H9 (cell line): ENCODE data around the gene CC2D1A. TPM values are rescaled to one million over a fixed set of nuclear protein-coding genes. Genes with fewer than 3 reads are reported as not detected.

Experiments used
- DNase-seq: peaks from one replicate; pipeline ENCODE4 v3.0.0-alpha.2; 2017
- H2AFZ ChIP-seq: one replicate; pipeline ENCODE4 v1.6.1; 2013; ENCODE audit warnings: mild to moderate bottlenecking, low read length, control low read depth, moderate library complexity
- H2AK5ac ChIP-seq: 2 replicates; pipeline ENCODE4 v1.6.1; 2013; ENCODE audit warnings: low read length, control low read depth, mixed read lengths; ENCODE audit not compliant: insufficient read length
- H2BK120ac ChIP-seq: one replicate; pipeline ENCODE4 v1.6.1; 2013; ENCODE audit warnings: low read depth, mild to moderate bottlenecking, low read length, control low read depth, inconsistent platforms; ENCODE audit not compliant: poor library complexity, severe bottlenecking
- H2BK12ac ChIP-seq: 2 replicates; pipeline ENCODE4 v1.6.1; 2013; ENCODE audit warnings: low read length, control low read depth, mixed read lengths, low read depth; ENCODE audit not compliant: insufficient read length
- H2BK15ac ChIP-seq: 2 replicates; pipeline ENCODE4 v1.6.1; 2013; ENCODE audit warnings: low read depth, low read length, control low read depth
- H2BK20ac ChIP-seq: one replicate; pipeline ENCODE4 v1.6.1; 2013; ENCODE audit warnings: low read depth, mild to moderate bottlenecking, low read length, control low read depth, inconsistent platforms; ENCODE audit not compliant: poor library complexity, severe bottlenecking
- H2BK5ac ChIP-seq: 2 replicates; pipeline ENCODE4 v1.6.1; 2013; ENCODE audit warnings: low read length, control low read depth, mixed read lengths; ENCODE audit not compliant: insufficient read length
- H3K14ac ChIP-seq: 2 replicates; pipeline ENCODE4 v1.6.1; 2013; ENCODE audit warnings: low read length, control low read depth; ENCODE audit not compliant: insufficient read depth
- H3K18ac ChIP-seq: 2 replicates; pipeline ENCODE4 v1.6.1; 2013; ENCODE audit warnings: low read depth, mild to moderate bottlenecking, mixed read lengths, low read length, control low read depth; ENCODE audit not compliant: insufficient read length
- H3K23ac ChIP-seq: 2 replicates; pipeline ENCODE4 v1.6.1; 2013; ENCODE audit warnings: low read length, control low read depth, mixed read lengths, low read depth; ENCODE audit not compliant: insufficient read length
- H3K23me2 ChIP-seq: 2 replicates; pipeline ENCODE4 v1.6.1; 2013; ENCODE audit warnings: low read depth, mild to moderate bottlenecking, mixed read lengths, low read length, control low read depth; ENCODE audit not compliant: insufficient read length, poor library complexity, severe bottlenecking
- H3K27ac ChIP-seq: 2 replicates; pipeline ENCODE4 v1.5.1; 2013; ENCODE audit warnings: low read length, control low read depth, mixed read lengths, low read depth; ENCODE audit not compliant: insufficient read length
- H3K27me3 ChIP-seq: 2 replicates; pipeline ENCODE4 v1.6.1; 2013; ENCODE audit warnings: low read length, control low read depth, inconsistent platforms; ENCODE audit not compliant: insufficient read depth
- H3K4ac ChIP-seq: 2 replicates; pipeline ENCODE4 v1.6.1; 2013; ENCODE audit warnings: low read depth, mild to moderate bottlenecking, control low read depth, inconsistent platforms, low read length, moderate library complexity
- H3K4me1 ChIP-seq: 2 replicates; pipeline ENCODE4 v1.6.1; 2013; ENCODE audit warnings: low read length, control low read depth, inconsistent platforms; ENCODE audit not compliant: insufficient read depth
- H3K4me2 ChIP-seq: 2 replicates; pipeline ENCODE4 v1.6.1; 2013; ENCODE audit warnings: low read length, control low read depth, mixed read lengths; ENCODE audit not compliant: insufficient read length, insufficient read depth
- H3K56ac ChIP-seq: 2 replicates; pipeline ENCODE4 v1.6.1; 2013; ENCODE audit warnings: low read depth, mild to moderate bottlenecking, mixed read lengths, low read length, control low read depth; ENCODE audit not compliant: insufficient read length
- H3K79me1 ChIP-seq: 2 replicates; pipeline ENCODE4 v1.6.1; 2013; ENCODE audit warnings: low read depth, mild to moderate bottlenecking, moderate library complexity, low read length, control low read depth, inconsistent platforms; ENCODE audit not compliant: insufficient read depth, poor library complexity, severe bottlenecking
- H3K79me2 ChIP-seq: 2 replicates; pipeline ENCODE4 v1.6.1; 2013; ENCODE audit warnings: low read length, control low read depth, inconsistent platforms; ENCODE audit not compliant: insufficient read depth
- H3K9ac ChIP-seq: 2 replicates; pipeline ENCODE4 v1.6.1; 2013; ENCODE audit warnings: low read length, control low read depth, mixed read lengths; ENCODE audit not compliant: insufficient read length; ENCODE audit errors: extremely low read depth
- H3K9me3 ChIP-seq: one replicate; pipeline ENCODE4 v1.6.1; 2013; ENCODE audit warnings: low read depth, low read length, inconsistent platforms; ENCODE audit not compliant: control insufficient read depth
- H3T11ph ChIP-seq: one replicate; pipeline ENCODE4 v1.6.1; 2013; ENCODE audit warnings: mild to moderate bottlenecking, low read length, control low read depth, inconsistent platforms
- H4K20me1 ChIP-seq: one replicate; pipeline ENCODE4 v1.6.1; 2013; ENCODE audit not compliant: control insufficient read depth, insufficient read length, insufficient read depth
- H4K5ac ChIP-seq: 2 replicates; pipeline ENCODE4 v1.6.1; 2013; ENCODE audit warnings: low read depth, mild to moderate bottlenecking, mixed read lengths, low read length, control low read depth; ENCODE audit not compliant: insufficient read length
- H4K8ac ChIP-seq: replicated peaks from 2 replicates; pipeline ENCODE4 v1.6.1; 2013; ENCODE audit warnings: low read length, control low read depth, mixed read lengths, low read depth; ENCODE audit not compliant: insufficient read length
- H4K91ac ChIP-seq: 2 replicates; pipeline ENCODE4 v1.6.1; 2013; ENCODE audit warnings: low read depth, mild to moderate bottlenecking, moderate library complexity, mixed read lengths, low read length, control low read depth; ENCODE audit not compliant: insufficient read length
- H3K27ac Mint-ChIP-seq, 3 experiments: 2 replicates in 2 of 3; 3 replicates in 1 of 3; pipeline ENCODE4 v1.8.0; 2020 to 2021; ENCODE audit warnings: mixed read lengths in 3 of 3, mild to moderate bottlenecking in 1 of 3, moderate library complexity in 1 of 3
- H3K27me3 Mint-ChIP-seq: 2 replicates; pipeline ENCODE4 v1.8.0; 2021; ENCODE audit warnings: low read depth, mild to moderate bottlenecking, moderate library complexity, mixed read lengths
- H3K36me3 Mint-ChIP-seq, 3 experiments: 2 replicates in 2 of 3; 3 replicates in 1 of 3; pipeline ENCODE4 v1.8.0; 2020 to 2021; ENCODE audit warnings: low read depth in 3 of 3, mixed read lengths in 3 of 3; ENCODE audit not compliant: insufficient read depth in 1 of 3
- H3K4me1 Mint-ChIP-seq, 2 experiments: 2 replicates each; pipeline ENCODE4 v1.8.0; 2020; ENCODE audit warnings: mixed read lengths in 2 of 2
- H3K4me3 Mint-ChIP-seq, 2 experiments: 2 replicates in 1 of 2; 3 replicates in 1 of 2; pipeline ENCODE4 v1.8.0; 2020 to 2021; ENCODE audit warnings: mild to moderate bottlenecking in 2 of 2, mixed read lengths in 2 of 2, moderate library complexity in 1 of 2
- H3K9me3 Mint-ChIP-seq, 2 experiments: 2 replicates in 1 of 2; 3 replicates in 1 of 2; pipeline ENCODE4 v1.8.0; 2020; ENCODE audit warnings: mild to moderate bottlenecking in 2 of 2, mixed read lengths in 2 of 2, moderate library complexity in 1 of 2
- CTCF ChIP-seq: fragments of 200-600 bp; sonication (generic); conservative IDR thresholded peaks from 3 replicates; pipeline ENCODE4 v1.8.0; 2021; ENCODE audit warnings: antibody characterized with exemption, mild to moderate bottlenecking
- WGBS: extraction: QIAGEN DNeasy Blood & Tissue Kit; methylation state at CpG from one replicate; pipeline ENCODE4 v1.1.7; 2013; ENCODE audit warnings: missing lambda C conversion rate, low lambda C conversion rate, mixed read lengths; ENCODE audit not compliant: insufficient read length; ENCODE audit errors: extremely low coverage; 5-methylcytosine and 5-hydroxymethylcytosine counted together
- total RNA-seq: library from RNA; stranded (reverse); gene quantifications from 2 replicates; pipeline ENCODE4 v1.2.1, GENCODE V29; 2021

Gene CC2D1A
- total RNA-seq, 1 experiment from 2014 or later: 48.5 TPM

DNA sequence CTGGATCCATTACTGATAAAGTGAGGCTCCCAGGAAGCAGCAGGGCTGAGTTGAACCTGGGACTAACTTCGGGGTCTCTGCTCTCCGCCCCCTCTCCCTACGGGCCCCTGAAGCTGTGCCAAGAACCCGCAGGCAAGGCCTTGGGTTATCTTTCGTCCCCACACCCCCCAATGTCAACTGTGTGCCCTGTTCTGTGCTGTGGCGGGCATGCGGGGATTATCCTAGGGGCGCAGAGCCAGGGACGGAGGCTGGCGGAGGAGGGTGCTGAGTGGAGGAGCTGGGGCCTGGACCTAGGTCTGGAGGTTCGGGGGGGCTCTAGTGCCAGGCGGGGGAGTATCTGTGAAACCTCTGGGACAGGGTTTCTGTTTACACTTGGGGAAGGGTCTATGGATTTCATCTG, 73.7 kb downstream of the CC2D1A start:
- H3K27me3 Mint-ChIP-seq: no peaks in the 10 kb centered on the region
- TF ChIP-seq CTCF: no peak

More for the DNA sequence above, 73.7 kb downstream of the CC2D1A start:
- H4K8ac ChIP-seq: no peak overlapping the region
- no CpG with 5 or more reads among the region's 12 CpGs for WGBS
- no peak overlapping the region for H3T11ph ChIP-seq
- Mint-ChIP-seq H3K4me1 (peaks cover 16 to 24% of the 10 kb centered on the region in 2 experiments), H3K36me3 (peaks cover 0 to 16% (median 6%) of the 10 kb centered on the region in 3 experiments; a peak in 5 of 7 replicates), H3K9me3 (no peaks in the 10 kb centered on the region), H3K27ac (0 out of 7 replicates have a peak overlapping the region, but pooled peaks of 1 of the 3 experiments have one; percentile 61), H3K4me3 (peak overlapping the region; percentile 54 to 72)
- H3K23ac ChIP-seq: no peak overlapping the region
- DNase-seq: no peak
- no peaks in the 10 kb centered on the region for H3K4me1 ChIP-seq
- H4K91ac ChIP-seq: no peak overlapping the region
- no peak overlapping the region for H2AK5ac ChIP-seq
- H2BK20ac ChIP-seq: no peak overlapping the region
- H3K9me3 ChIP-seq: no peaks in the 10 kb centered on the region
- H3K4me2 ChIP-seq: peak overlapping the region; percentile 20
- H2BK5ac ChIP-seq: no peak overlapping the region
- H3K9ac ChIP-seq: no peak overlapping the region
- no peak overlapping the region for H3K27ac ChIP-seq
- no peaks in the 10 kb centered on the region for H4K20me1 ChIP-seq
- H2BK12ac ChIP-seq: no peak overlapping the region
- no peaks in the 10 kb centered on the region for H3K27me3 ChIP-seq
- H3K79me1 ChIP-seq: no peaks in the 10 kb centered on the region
- no peak overlapping the region for H3K14ac ChIP-seq
- H4K5ac ChIP-seq: no peak overlapping the region
- H3K56ac ChIP-seq: no peak overlapping the region
- H3K4ac ChIP-seq: no peak overlapping the region
- H3K18ac ChIP-seq: peak overlapping the region; percentile 68
- H3K23me2 ChIP-seq: no peaks in the 10 kb centered on the region
- no peak overlapping the region for H2BK15ac ChIP-seq
- H2AFZ ChIP-seq: no peak overlapping the region
- H3K79me2 ChIP-seq: no peaks in the 10 kb centered on the region
- H2BK120ac ChIP-seq: no peak overlapping the region
